K562 (cell line): ENCODE results near the gene PTPRU. TPM values are rescaled to one million over a fixed set of nuclear protein-coding genes. Genes with fewer than 3 reads are reported as not detected.

Experiments
- ARID2 ChIP-seq: fragments of 450-650 bp; IDR thresholded peaks from 2 replicates; pipeline ENCODE4 v1.6.1; 2017; ENCODE audit warnings: antibody characterized with exemption, mild to moderate bottlenecking
- CXXC5 ChIP-seq: fragments of 250-450 bp; sonication (Bioruptor Pico); IDR thresholded peaks from 2 replicates; pipeline ENCODE4 v1.8.0; 2022; ENCODE audit warnings: inconsistent platforms, mild to moderate bottlenecking, moderate library complexity
- FOSL1 ChIP-seq: fragments of 200-800 bp; sonication (Bioruptor generic); conservative IDR thresholded peaks from 2 replicates; pipeline ENCODE4 v1.6.1; 2016; ENCODE audit warnings: missing genetic modification characterization, missing compliant biosample characterization
- GABPB1 ChIP-seq: sonication (generic); formaldehyde crosslinking; IDR thresholded peaks from 2 replicates; pipeline ENCODE4 v1.8.0; 2022; ENCODE audit warnings: mild to moderate bottlenecking, missing genetic modification reagents
- MEF2A ChIP-seq: IDR thresholded peaks from 2 replicates; pipeline ENCODE4 v1.6.1; 2011; ENCODE audit warnings: low read depth, mild to moderate bottlenecking, low read length, moderate library complexity; ENCODE audit not compliant: control insufficient read depth
- RAD21 ChIP-seq, 2 experiments: fragments of 250-450 bp in 1 of 2; fragments of 450-650 bp in 1 of 2; sonication (Bioruptor Pico) in 1 of 2; formaldehyde crosslinking in 1 of 2; IDR thresholded peaks in 1 of 2; conservative IDR thresholded peaks in 1 of 2; 2 replicates each; pipeline versions ENCODE4 v1.4.0 to v1.8.0; 2020 to 2022; ENCODE audit warnings: mild to moderate bottlenecking in 2 of 2, moderate library complexity in 1 of 2
- SMC3 ChIP-seq: conservative IDR thresholded peaks from 2 replicates; pipeline ENCODE4 v1.6.1; 2011; ENCODE audit warnings: low read depth, low read length, improper control_type of control experiment; ENCODE audit not compliant: insufficient read depth
- ZBTB1 ChIP-seq: sonication (generic); formaldehyde crosslinking; IDR thresholded peaks from 2 replicates; pipeline ENCODE4 v1.8.1; 2023; ENCODE audit warnings: missing genetic modification reagents, low read depth, mild to moderate bottlenecking, borderline replicate concordance
- ZNF143 ChIP-seq: sonication (generic); formaldehyde crosslinking; IDR thresholded peaks from 2 replicates; pipeline ENCODE4 v1.9.0; 2022; ENCODE audit warnings: mild to moderate bottlenecking, missing genetic modification reagents
- ZNF589 ChIP-seq: fragments of 200-800 bp; sonication (Bioruptor generic); IDR thresholded peaks from 2 replicates; pipeline ENCODE4 v1.6.1; 2016; ENCODE audit warnings: low read depth, missing genetic modification characterization, missing compliant biosample characterization
- polyA plus RNA-seq, 8 experiments: library from polyadenylated mRNA; depleted of rRNA in 4 of 8; stranded (reverse) in 5 of 8; unstranded in 3 of 8; fragments of >200 nt; fragmentation: Nextera tagmentation in 2 of 8; fragmentation: Illumina TruSeq in 1 of 8; extraction: Ambion mirVana in 2 of 8; extraction: Trizol in 1 of 8; gene quantifications; 2 replicates each; pipeline versions ENCODE4 v1.2.1 to v1.2.3, GENCODE V29; 2011 to 2014; ENCODE audit warnings: inconsistent platforms in 1 of 8, missing spikeins in 1 of 8
- total RNA-seq, 7 experiments: library from RNA; depleted of rRNA in 6 of 7; stranded (reverse); fragments of >200 nt in 6 of 7; fragmentation: Illumina TruSeq in 2 of 7; extraction: Trizol in 2 of 7; gene quantifications; 2 replicates each; pipeline versions ENCODE4 v1.2.1 to v1.2.3, GENCODE V29; 2011 to 2021; ENCODE audit warnings: low replicate concordance in 1 of 7
- TF ChIP-seq, protein P1 (sequence below): IDR thresholded peaks from 2 replicates; pipeline ENCODE4 v1.6.1; 2012; ENCODE audit warnings: low read depth, low read length, improper control_type of control experiment, borderline replicate concordance
- TF ChIP-seq, protein P2 (sequence below): fragments of 450-650 bp; IDR thresholded peaks from 2 replicates; pipeline ENCODE4 v1.6.1; 2017; ENCODE audit warnings: antibody characterized with exemption, mild to moderate bottlenecking
- TF ChIP-seq, protein P3 (sequence below), 2 experiments: fragments of 450-650 bp; formaldehyde crosslinking in 1 of 2; IDR thresholded peaks; 2 replicates each; pipeline versions ENCODE4 v1.4.0 to v1.6.1; 2014 to 2020; ENCODE audit warnings: mild to moderate bottlenecking in 2 of 2, borderline replicate concordance in 1 of 2, low read depth in 1 of 2

Gene PTPRU
- total and polyA plus RNA-seq, 9 of the 15 experiments (the other 6 are each of a cell fraction or from before 2014, with no cell fraction given) = 0.01 to 2.9 (median 1.0) TPM

DNA sequence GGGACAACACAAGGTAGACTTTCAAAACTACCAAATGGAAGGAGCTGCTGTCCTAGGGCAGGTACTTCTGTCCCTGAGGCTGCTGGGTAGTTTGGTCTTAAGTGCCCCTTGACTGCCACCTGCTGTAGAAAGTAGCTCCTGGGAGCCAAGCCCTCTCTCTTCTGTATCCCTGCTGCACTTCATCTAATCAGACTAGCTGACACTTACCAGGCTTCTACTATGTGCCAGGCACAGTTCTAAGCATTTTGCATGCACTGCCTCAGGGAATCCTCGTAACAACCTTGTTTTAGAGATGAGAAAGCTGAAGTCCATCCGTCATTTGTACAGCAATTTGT lies 38.8 kb upstream of the PTPRU start (continued):
- TF ChIP-seq, protein P1, sequence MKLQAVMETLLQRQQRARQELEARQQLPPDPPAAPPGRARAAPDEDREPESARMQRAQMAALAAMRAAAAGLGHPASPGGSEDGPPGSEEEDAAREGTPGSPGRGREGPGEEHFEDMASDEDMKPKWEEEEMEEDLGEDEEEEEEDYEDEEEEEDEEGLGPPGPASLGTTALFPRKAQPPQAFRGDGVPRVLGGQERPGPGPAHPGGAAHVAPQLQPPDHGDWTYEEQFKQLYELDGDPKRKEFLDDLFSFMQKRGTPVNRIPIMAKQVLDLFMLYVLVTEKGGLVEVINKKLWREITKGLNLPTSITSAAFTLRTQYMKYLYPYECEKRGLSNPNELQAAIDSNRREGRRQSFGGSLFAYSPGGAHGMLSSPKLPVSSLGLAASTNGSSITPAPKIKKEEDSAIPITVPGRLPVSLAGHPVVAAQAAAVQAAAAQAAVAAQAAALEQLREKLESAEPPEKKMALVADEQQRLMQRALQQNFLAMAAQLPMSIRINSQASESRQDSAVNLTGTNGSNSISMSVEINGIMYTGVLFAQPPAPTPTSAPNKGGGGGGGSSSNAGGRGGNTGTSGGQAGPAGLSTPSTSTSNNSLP = no peak
- TF ChIP-seq ZNF143 (CRISPR knock-in tag) (peak; percentile 67), MEF2A (no peak), CXXC5 (CRISPR knock-in tag) (0 out of 2 replicates have a peak, but pooled peaks have one; percentile 27), FOSL1 (tag) (no peak), RAD21 (CRISPR knock-in tag; conservative IDR thresholded peaks at IDR 0.05 in 1 of 2, IDR thresholded peaks at IDR 0.05 in 1 of 2) (peak; percentile 61 to 83; a peak in 3 of 4 replicates), ARID2 (peak; percentile 16; the same call in 1 of the 2 replicates), SMC3 (peak; percentile 75), ZBTB1 (CRISPR knock-in tag) (no peak), ZNF589 (CRISPR knock-in tag) (no peak), GABPB1 (CRISPR knock-in tag) (no peak)
- TF ChIP-seq, protein P2, sequence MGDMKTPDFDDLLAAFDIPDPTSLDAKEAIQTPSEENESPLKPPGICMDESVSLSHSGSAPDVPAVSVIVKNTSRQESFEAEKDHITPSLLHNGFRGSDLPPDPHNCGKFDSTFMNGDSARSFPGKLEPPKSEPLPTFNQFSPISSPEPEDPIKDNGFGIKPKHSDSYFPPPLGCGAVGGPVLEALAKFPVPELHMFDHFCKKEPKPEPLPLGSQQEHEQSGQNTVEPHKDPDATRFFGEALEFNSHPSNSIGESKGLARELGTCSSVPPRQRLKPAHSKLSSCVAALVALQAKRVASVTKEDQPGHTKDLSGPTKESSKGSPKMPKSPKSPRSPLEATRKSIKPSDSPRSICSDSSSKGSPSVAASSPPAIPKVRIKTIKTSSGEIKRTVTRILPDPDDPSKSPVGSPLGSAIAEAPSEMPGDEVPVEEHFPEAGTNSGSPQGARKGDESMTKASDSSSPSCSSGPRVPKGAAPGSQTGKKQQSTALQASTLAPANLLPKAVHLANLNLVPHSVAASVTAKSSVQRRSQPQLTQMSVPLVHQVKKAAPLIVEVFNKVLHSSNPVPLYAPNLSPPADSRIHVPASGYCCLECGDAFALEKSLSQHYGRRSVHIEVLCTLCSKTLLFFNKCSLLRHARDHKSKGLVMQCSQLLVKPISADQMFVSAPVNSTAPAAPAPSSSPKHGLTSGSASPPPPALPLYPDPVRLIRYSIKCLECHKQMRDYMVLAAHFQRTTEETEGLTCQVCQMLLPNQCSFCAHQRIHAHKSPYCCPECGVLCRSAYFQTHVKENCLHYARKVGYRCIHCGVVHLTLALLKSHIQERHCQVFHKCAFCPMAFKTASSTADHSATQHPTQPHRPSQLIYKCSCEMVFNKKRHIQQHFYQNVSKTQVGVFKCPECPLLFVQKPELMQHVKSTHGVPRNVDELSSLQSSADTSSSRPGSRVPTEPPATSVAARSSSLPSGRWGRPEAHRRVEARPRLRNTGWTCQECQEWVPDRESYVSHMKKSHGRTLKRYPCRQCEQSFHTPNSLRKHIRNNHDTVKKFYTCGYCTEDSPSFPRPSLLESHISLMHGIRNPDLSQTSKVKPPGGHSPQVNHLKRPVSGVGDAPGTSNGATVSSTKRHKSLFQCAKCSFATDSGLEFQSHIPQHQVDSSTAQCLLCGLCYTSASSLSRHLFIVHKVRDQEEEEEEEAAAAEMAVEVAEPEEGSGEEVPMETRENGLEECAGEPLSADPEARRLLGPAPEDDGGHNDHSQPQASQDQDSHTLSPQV = peak; percentile 81
- TF ChIP-seq, protein P3, sequence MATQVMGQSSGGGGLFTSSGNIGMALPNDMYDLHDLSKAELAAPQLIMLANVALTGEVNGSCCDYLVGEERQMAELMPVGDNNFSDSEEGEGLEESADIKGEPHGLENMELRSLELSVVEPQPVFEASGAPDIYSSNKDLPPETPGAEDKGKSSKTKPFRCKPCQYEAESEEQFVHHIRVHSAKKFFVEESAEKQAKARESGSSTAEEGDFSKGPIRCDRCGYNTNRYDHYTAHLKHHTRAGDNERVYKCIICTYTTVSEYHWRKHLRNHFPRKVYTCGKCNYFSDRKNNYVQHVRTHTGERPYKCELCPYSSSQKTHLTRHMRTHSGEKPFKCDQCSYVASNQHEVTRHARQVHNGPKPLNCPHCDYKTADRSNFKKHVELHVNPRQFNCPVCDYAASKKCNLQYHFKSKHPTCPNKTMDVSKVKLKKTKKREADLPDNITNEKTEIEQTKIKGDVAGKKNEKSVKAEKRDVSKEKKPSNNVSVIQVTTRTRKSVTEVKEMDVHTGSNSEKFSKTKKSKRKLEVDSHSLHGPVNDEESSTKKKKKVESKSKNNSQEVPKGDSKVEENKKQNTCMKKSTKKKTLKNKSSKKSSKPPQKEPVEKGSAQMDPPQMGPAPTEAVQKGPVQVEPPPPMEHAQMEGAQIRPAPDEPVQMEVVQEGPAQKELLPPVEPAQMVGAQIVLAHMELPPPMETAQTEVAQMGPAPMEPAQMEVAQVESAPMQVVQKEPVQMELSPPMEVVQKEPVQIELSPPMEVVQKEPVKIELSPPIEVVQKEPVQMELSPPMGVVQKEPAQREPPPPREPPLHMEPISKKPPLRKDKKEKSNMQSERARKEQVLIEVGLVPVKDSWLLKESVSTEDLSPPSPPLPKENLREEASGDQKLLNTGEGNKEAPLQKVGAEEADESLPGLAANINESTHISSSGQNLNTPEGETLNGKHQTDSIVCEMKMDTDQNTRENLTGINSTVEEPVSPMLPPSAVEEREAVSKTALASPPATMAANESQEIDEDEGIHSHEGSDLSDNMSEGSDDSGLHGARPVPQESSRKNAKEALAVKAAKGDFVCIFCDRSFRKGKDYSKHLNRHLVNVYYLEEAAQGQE (IDR thresholded peaks at IDR 0.05; ENCODE audit: borderline replicate concordance) = peak; percentile 80
- TF ChIP-seq, protein P3 (CRISPR knock-in tag; IDR thresholded peaks at IDR 0.05; ENCODE audit: low read depth) = no peak
